Measurements from ENCODE around the gene CENPN.

The CENPN gene

GRCh38 chr16:80991792-80992430 lies 15.1 kb upstream of the CENPN start:
- H3K4me3 ChIP-seq (ENCODE audit: low read depth, low read length) = no peak overlapping the region
- no peaks in the 10 kb centered on the region for H3K9me3 ChIP-seq (ENCODE audit: severe bottlenecking)
- H3K27me3 ChIP-seq (ENCODE audit: insufficient read depth, low read depth, severe bottlenecking) = no peaks in the 10 kb centered on the region
- DNase-seq = no peak
- H3K27ac ChIP-seq = no peak overlapping the region
- H3K36me3 ChIP-seq = no peaks in the 10 kb centered on the region
- TF ChIP-seq CTCF (IDR thresholded peaks at IDR 0.05; ENCODE audit: low read depth, low read length) = no peak

- Histone ChIP-seq H3K27ac (no peak overlapping the region), H3K27me3 (ENCODE audit: insufficient read depth, low read depth, severe bottlenecking) (no peaks in the 10 kb centered on the region), H3K36me3 (no peaks in the 10 kb centered on the region), H3K9me3 (ENCODE audit: severe bottlenecking) (no peaks in the 10 kb centered on the region), H3K4me3 (ENCODE audit: low read depth, low read length) (no peak overlapping the region)
- no peak for DNase-seq
- TF ChIP-seq CTCF (IDR thresholded peaks at IDR 0.05; ENCODE audit: low read depth, low read length) = no peak
These were observed 14.2 kb upstream of the CENPN start for GRCh38 chr16:80992676-80993293.

GRCh38 chr16:80993307-80993706 lies 13.7 kb upstream of the CENPN start:
- Histone ChIP-seq H3K27me3 (ENCODE audit: insufficient read depth, low read depth, severe bottlenecking) (no peaks in the 10 kb centered on the region), H3K36me3 (no peaks in the 10 kb centered on the region), H3K4me3 (ENCODE audit: low read depth, low read length) (no peak overlapping the region), H3K9me3 (ENCODE audit: severe bottlenecking) (no peaks in the 10 kb centered on the region), H3K27ac (no peak overlapping the region)
- TF ChIP-seq CTCF (IDR thresholded peaks at IDR 0.05; ENCODE audit: low read depth, low read length) = no peak
- DNase-seq = no peak

- DNase-seq = no peak
- no peak overlapping the region for H3K27ac ChIP-seq
- H3K36me3 ChIP-seq = no peaks in the 10 kb centered on the region
- no peak for TF ChIP-seq CTCF (IDR thresholded peaks at IDR 0.05; ENCODE audit: low read depth, low read length)
- no peaks in the 10 kb centered on the region for H3K9me3 ChIP-seq (ENCODE audit: severe bottlenecking)
- H3K27me3 ChIP-seq (ENCODE audit: insufficient read depth, low read depth, severe bottlenecking) = no peaks in the 10 kb centered on the region
- H3K4me3 ChIP-seq (ENCODE audit: low read depth, low read length) = no peak overlapping the region
These were observed 13.2 kb upstream of the CENPN start for GRCh38 chr16:80993834-80994233.

GRCh38 chr16:80994451-80994850 lies 12.6 kb upstream of the CENPN start:
- no peak for DNase-seq
- no peak for TF ChIP-seq CTCF (IDR thresholded peaks at IDR 0.05; ENCODE audit: low read depth, low read length)
- Histone ChIP-seq H3K27me3 (ENCODE audit: insufficient read depth, low read depth, severe bottlenecking) (no peaks in the 10 kb centered on the region), H3K27ac (no peak overlapping the region), H3K4me3 (ENCODE audit: low read depth, low read length) (no peak overlapping the region), H3K9me3 (ENCODE audit: severe bottlenecking) (no peaks in the 10 kb centered on the region), H3K36me3 (no peaks in the 10 kb centered on the region)
